ENCODE data around the gene RNF114.
"Not testable (repeated sequence)": the region's sequence is repeated elsewhere in the genome, so short reads cannot be mapped to it uniquely, and the experiment has no call there.

- TF ChIP-seq CTCF (IDR thresholded peaks at IDR 0.05; ENCODE audit: low read depth, low read length): peak; percentile 24
- TF ChIP-seq EZH2phosphoT487 (IDR thresholded peaks at IDR 0.05; ENCODE audit: low read depth): not testable (repeated sequence)
Observed at GRCh38 chr20:49957089-49957938, 21.1 kb downstream of the RNF114 start.
